8988T (cell line): Measurements from ENCODE around the gene COL11A1.
A peak's percentile ranks its signal among the peaks of the same experiment; 100 is the strongest.
"Not testable (repeated sequence)": the region's sequence is repeated elsewhere in the genome, so short reads cannot be mapped to it uniquely, and the experiment has no call there.

Experiments
- DNase-seq: peaks from one replicate; pipeline ENCODE4 v3.0.0; 2011

COL11A1 gene

GRCh38 chr1:103108376-103109150 lies at the start of gene COL11A1:
Gene COL11A1 (minus strand): TSS chr1:103108522. CDS start chr1:103108178, 344 bp downstream.
- DNase-seq: no peak

DNA sequence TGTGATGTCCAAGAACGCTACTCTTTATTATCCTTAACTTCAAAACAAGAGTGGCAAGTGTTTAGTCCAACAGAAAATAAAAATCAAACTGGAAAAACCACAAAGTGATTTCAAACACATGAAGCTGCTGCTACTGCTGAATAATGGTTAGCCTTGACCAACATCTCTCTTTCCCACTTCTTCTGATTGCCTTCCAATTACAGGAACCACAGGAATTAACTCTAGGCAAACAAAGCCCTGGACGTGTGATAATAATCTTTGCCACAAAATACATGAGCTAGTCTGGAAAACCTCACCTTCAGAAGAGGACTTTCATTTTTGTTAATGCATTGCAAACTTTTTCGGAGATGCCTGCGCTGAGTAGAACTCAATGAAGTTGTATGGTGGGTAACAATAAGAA lies 48.6 kb upstream of the COL11A1 start:
- no peak for DNase-seq

DNA sequence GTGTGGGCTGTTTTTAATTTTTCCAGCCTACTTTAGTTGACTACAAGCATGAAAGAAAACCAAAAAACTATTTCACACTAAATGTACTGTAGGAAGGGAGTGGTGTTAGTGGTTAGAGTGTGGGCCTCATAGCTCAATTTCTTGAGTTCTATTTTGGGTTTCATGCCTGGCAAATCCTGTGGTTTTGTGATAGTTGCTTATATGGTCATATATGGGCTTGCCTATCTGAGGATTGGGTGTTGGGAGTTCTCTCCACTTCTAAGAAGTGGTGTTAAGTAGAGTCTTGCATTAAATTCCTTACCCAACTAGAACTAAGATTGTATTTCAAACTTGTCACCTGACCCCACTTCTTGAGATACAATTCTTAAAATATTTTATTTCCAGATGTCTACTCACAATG lies 37.8 kb upstream of the COL11A1 start:
- no peak for DNase-seq

GRCh38 chr1:103145449-103145848 lies 37.1 kb upstream of the COL11A1 start:
- DNase-seq: no peak

- no peak for DNase-seq
These were observed 36.4 kb upstream of the COL11A1 start for GRCh38 chr1:103144681-103145080.

GRCh38 chr1:103142461-103142860 lies 34.1 kb upstream of the COL11A1 start:
- DNase-seq: no peak

DNA sequence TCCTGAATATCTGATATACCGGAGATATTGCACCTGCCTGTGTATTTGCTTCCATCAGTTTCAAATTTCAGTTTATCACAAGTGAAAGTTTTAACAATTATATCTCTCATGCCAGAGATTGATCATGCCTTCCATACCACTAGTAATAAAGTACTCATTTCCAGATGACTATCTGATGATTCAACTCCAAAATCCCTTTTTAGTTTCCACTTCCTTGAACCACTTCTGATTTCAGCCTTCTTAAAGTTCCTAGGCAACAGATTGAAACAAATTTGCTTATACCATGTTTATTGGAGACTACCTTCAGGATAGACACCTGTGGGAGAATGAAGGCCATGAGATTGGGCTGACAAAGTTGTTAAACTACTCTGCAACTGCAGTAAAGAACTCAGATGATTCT lies 21.5 kb upstream of the COL11A1 start:
- no peak for DNase-seq

DNA sequence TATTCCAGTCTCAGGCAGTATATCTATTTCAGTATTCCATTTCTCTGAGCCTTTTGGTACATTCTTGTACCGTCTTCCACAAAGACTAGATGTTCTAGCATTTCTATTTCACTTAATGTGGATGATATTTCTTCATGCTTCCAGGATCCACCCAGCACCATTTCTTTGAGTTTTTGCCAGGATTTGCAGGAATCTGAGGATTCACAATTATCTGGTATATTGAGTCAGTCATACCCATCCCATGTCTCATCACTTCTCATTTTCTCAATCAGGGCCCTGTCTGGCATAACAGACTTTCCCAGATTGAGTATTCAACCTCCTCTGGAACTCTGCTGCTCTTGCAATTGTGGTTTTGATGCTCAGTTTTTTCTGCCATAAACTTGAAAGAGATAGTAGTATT lies 20.9 kb upstream of the COL11A1 start:
- no peak for DNase-seq

GRCh38 chr1:103128256-103128655 lies 19.9 kb upstream of the COL11A1 start:
- not testable (repeated sequence) for DNase-seq

- DNase-seq: no peak
These were observed 16.9 kb upstream of the COL11A1 start for GRCh38 chr1:103125219-103125618.

- DNase-seq: no peak
These were observed 14.8 kb upstream of the COL11A1 start for GRCh38 chr1:103122983-103123720.

DNA sequence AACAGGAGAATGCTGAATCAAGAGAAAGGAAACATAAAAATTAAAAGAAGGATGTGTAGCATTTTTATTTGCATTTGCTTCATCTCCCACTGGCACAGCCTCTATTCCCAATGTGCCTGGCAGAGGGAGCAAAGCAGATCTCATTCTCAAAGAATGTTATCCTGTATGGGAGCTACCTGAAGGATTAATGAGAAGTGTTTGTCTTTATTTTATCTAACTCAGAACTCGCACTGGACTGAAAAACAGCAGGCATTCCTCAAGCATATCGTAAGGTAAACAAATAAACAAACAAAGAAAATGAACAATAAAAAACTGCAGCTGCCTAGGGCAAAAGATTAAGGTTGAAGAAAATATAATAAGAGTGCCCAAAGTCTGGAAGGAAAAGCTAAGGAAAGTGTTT lies 12.7 kb upstream of the COL11A1 start:
- DNase-seq: no peak

DNA sequence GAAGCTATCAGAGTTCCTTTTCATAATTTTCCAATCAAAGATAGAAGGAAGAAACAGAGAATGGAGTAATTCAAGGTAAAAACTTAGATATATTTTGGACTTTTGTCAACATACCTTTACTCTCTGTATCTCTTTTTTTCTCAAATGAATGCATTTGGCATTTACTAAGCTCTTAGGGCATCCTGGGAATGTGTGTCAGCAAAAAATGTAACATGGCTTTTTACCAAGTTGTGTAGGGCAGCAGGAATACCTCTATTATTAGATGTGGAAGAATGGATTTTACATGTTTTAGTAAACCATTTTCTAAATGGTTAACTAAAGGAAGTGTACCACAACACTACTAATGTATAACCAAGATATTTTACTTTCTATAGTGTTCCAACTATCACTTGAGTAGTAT lies 4.2 kb upstream of the COL11A1 start:
- no peak for DNase-seq

DNA sequence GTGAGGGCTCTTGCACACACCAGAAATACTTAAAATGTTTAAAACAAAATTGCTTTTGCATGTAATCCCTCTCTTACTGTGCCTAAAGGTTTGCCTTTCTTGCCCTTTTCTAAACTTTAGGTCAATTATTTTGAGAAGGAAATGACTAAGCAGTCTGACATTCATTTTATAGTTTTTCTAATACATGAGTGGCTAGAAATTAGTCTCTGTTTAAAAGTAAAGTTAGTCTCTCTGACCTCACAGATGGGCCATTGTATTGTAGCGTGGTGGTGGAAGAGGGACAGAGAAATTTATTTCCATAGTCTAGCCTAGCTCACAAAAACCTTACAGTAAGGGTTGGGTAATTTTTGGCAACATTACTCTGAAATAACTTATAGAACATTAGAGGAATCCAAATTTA lies 3.6 kb upstream of the COL11A1 start:
- no peak for DNase-seq

- no peak for DNase-seq
These were observed 2.4 kb upstream of the COL11A1 start for GRCh38 chr1:103110701-103111100.

DNA sequence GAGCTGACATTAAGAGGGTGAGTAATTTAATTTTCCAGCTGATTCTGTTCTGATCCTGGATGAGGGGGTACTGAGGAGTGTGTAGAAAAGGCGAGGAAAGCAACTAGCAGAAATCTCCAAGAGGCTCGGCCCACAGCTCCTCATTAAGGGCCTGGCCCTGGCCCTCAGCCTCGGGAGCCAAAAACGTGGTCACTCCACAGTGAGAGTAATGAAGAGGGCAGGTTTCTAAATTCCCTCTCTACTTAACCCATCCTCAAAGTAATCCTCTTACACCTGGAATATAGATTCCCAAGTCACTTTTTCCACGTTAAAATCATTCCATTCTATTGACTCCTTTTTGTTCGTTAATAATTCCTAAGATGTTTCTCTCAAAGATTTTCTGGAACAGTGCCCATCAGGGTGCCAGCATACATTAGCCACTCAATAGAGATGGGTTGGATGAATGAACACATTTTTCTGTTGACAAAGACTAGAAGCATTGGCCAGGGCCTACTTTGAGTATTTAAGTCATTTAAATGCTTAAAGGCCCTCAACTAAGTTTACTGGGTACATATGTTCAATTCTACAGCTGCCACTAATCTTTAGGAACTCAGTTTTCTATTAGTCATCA lies 1.1 kb upstream of the COL11A1 start:
- no peak for DNase-seq

- DNase-seq: no peak
These were observed 464 bp downstream of the COL11A1 start for GRCh38 chr1:103107741-103108375.

- peak; percentile 30 for DNase-seq
These were observed 1.6 kb downstream of the COL11A1 start for GRCh38 chr1:103106426-103107341.

- no peak for DNase-seq
These were observed 6.9 kb downstream of the COL11A1 start for GRCh38 chr1:103101399-103101798.

DNA sequence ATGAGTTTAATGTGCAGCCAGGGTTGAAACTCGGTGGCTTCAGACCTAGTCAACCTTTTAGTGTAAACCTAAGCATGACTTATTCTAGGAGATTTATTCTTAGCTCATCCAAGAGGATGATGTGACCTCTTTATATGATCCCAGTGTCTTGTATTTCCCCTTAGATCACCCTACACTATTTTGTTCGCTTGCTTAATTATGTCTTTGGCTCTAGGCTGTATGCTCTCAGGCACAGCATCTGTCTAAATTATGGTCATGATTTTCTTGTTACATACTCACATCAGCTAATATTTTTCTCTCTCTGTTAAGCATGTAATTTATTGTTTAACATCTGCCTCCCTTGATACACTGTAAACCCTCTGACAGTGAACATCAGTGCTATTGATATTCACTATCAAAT lies 19.1 kb downstream of the COL11A1 start:
- no peak for DNase-seq

- DNase-seq: no peak
These were observed 21.1 kb downstream of the COL11A1 start for GRCh38 chr1:103087256-103087655.

- no peak for DNase-seq
These were observed 24.1 kb downstream of the COL11A1 start for GRCh38 chr1:103084181-103084580.
